GM12892 (cell line): ENCODE results near the gene HMGN5.

Experiments
- DNase-seq: peaks from one replicate; pipeline ENCODE4 v3.0.0; 2011; ENCODE audit not compliant: insufficient read length
- FAIRE-seq: peaks from 2 replicates; lab custom pipeline; 2011; peaks lifted over from hg19 to GRCh38; lab: Jason Lieb, UNC
- POLR2A ChIP-seq: IDR thresholded peaks from 2 replicates; pipeline ENCODE4 v1.6.1; 2011; ENCODE audit warnings: low read depth, low read length, control low read depth
- POLR2AphosphoS5 ChIP-seq: IDR thresholded peaks from 2 replicates; pipeline ENCODE4 v1.6.1; 2011; ENCODE audit warnings: low read depth, low read length, control low read depth
- TAF1 ChIP-seq: IDR thresholded peaks from 2 replicates; pipeline ENCODE4 v1.6.1; 2011; ENCODE audit warnings: low read depth, mild to moderate bottlenecking, control low read depth, low read length, borderline replicate concordance

The HMGN5 gene

DNA sequence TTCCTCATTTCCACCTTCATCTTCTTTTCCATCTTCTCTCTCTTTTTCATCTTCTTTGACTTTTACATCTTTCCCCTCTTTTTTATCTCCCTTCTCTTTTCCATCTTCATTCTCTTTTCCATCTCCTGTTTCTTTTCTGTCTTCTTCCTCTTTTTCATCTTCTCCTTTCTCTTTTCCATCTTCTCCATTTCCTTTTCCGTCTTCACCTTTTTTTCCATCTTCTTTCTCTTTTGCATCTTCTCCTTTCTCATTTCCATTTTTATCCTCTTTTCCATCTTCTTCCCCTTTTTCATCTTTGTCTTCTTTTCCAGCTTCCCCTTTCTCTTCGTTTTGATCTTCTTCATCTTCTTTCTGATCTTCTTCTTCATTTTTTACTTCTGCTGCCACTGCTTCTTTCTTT lies 87.0 kb downstream of the HMGN5 start:
- no peak for FAIRE-seq
- TF ChIP-seq TAF1, result no peak
- no peak for DNase-seq

DNA sequence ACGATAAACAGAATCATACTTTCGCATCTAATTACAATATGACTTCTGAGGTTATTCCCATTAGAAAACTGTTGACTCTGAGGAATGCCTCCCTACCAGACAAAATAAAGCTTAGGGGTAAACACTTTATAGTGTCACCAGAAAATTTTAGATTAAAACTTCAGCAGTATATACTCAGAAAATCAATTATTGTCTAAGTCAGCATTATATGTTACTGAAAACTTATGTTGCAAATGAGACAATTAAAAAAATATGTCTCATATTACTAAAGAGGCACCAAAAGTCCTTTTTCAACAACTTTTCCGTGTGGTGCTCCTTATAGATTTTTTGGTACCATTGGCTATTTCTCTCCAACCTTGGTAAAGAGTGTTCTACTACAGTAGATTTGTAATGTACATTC lies 91.4 kb downstream of the HMGN5 start:
- FAIRE-seq (no peak), DNase-seq (no peak)

DNA sequence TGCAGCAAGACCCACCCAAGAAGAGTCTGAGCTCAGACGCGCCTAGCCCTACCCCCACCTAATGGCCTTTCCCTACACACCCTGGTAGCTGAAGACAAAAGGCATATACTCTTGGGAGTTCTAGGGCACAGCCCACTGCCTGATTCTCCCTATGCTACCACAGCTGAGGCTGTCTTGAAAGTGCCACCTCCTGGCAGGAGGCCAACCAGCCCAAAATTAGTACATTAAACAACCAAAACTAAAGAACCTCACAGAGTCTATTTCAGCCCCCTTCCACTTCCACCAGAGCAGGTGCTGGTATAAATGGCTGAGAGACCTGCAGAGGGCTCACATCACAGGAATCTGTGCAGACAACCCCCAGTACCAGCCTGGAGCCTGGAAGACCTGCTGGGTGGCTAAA lies 119.1 kb downstream of the HMGN5 start:
- TF ChIP-seq POLR2AphosphoS5 (no peak), TAF1 (no peak), POLR2A (no peak)
- DNase-seq (no peak), FAIRE-seq (no peak)

More for the DNA sequence above, 91.4 kb downstream of the HMGN5 start:
- no peak for TF ChIP-seq POLR2A
- no peak for TF ChIP-seq TAF1
- no peak for TF ChIP-seq POLR2AphosphoS5
